ENCODE results near the gene C5orf22. TPM values are rescaled to one million over a fixed set of nuclear protein-coding genes. Genes with fewer than 3 reads are reported as not detected.
"Not testable (repeated sequence)": the region's sequence is repeated elsewhere in the genome, so short reads cannot be mapped to it uniquely, and the experiment has no call there.

C5orf22 gene
- total RNA-seq, 2 experiments from 2014 or later: 20.5 to 33.5 TPM

- Histone ChIP-seq H4K20me1 (ENCODE audit: insufficient read depth, low read length) (no peaks in the 10 kb centered on the region), H3K9me2 (ENCODE audit: insufficient read depth, low read length) (no peaks in the 10 kb centered on the region), H2AFZ (ENCODE audit: low read length) (no peak overlapping the region), H3K9me3 (ENCODE audit: low read length) (no peaks in the 10 kb centered on the region), H3K27ac (ENCODE audit: low read depth, low read length, poor library complexity, severe bottlenecking) (no peak overlapping the region), H3K36me3 (ENCODE audit: insufficient read depth, low read length) (peaks cover 77% of the 10 kb centered on the region), H3K4me3 (ENCODE audit: low read depth, low read length, poor library complexity, severe bottlenecking) (no peak overlapping the region), H3K4me1 (ENCODE audit: insufficient read depth, low read length, poor library complexity, severe bottlenecking) (peaks cover 20% of the 10 kb centered on the region), H3K4me2 (ENCODE audit: low read length) (no peak overlapping the region), H3K79me2 (ENCODE audit: insufficient read depth, low read depth, low read length) (peaks cover 34% of the 10 kb centered on the region; the same call in 1 of the 2 replicates)
- ChIA-PET CTCF (ENCODE audit: unreplicated experiment) (no interaction called here), POLR2A (interaction anchor here (0.5 to 0.6 kb wide), 2 partner anchors 156 to 733 kb away, joined by 3 to 5 read pairs; no protein-coding TSS in a partner anchor)
- no TSS peak for BruUV-seq (replicated peaks)
- intact Hi-C loops (cut with micrococcal nuclease; ENCODE audit: unreplicated experiment): loop anchor here (10.0 kb wide), 1 partner anchor 1907 kb away; the partner anchor contains the start of gene TARS1
- no peak for DNase-seq (ENCODE audit: low spot score)
- no peak for TF ChIP-seq EZH2phosphoT487 (IDR thresholded peaks at IDR 0.05; ENCODE audit: borderline replicate concordance, low read depth, low read length)
- TF ChIP-seq CTCF (conservative IDR thresholded peaks at IDR 0.05; ENCODE audit: low read length): no peak
Observed at GRCh38 chr5:31537349-31537748, 5.2 kb downstream of the C5orf22 start.

- no peak for DNase-seq (ENCODE audit: low spot score)
- POLR2A ChIA-PET: interaction anchor here (0.5 to 0.6 kb wide), 2 partner anchors 155 to 732 kb away, joined by 3 to 5 read pairs; no protein-coding TSS in a partner anchor
- Histone ChIP-seq H3K79me2 (ENCODE audit: insufficient read depth, low read depth, low read length) (peaks cover 30% of the 10 kb centered on the region; the same call in 1 of the 2 replicates), H3K4me2 (ENCODE audit: low read length) (no peak overlapping the region), H3K27ac (ENCODE audit: low read depth, low read length, poor library complexity, severe bottlenecking) (no peak overlapping the region), H2AFZ (ENCODE audit: low read length) (no peak overlapping the region), H4K20me1 (ENCODE audit: insufficient read depth, low read length) (no peaks in the 10 kb centered on the region), H3K4me3 (ENCODE audit: low read depth, low read length, poor library complexity, severe bottlenecking) (no peak overlapping the region), H3K4me1 (ENCODE audit: insufficient read depth, low read length, poor library complexity, severe bottlenecking) (peaks cover 20% of the 10 kb centered on the region), H3K9me2 (ENCODE audit: insufficient read depth, low read length) (no peaks in the 10 kb centered on the region), H3K9me3 (ENCODE audit: low read length) (no peaks in the 10 kb centered on the region), H3K36me3 (ENCODE audit: insufficient read depth, low read length) (peaks cover 82% of the 10 kb centered on the region)
- intact Hi-C loops (cut with micrococcal nuclease; ENCODE audit: unreplicated experiment): loop anchor here (10.0 kb wide), 1 partner anchor 1907 kb away; the partner anchor contains the start of gene TARS1
- no peak for TF ChIP-seq EZH2phosphoT487 (IDR thresholded peaks at IDR 0.05; ENCODE audit: borderline replicate concordance, low read depth, low read length)
- no peak for TF ChIP-seq CTCF (conservative IDR thresholded peaks at IDR 0.05; ENCODE audit: low read length)
- CTCF ChIA-PET (ENCODE audit: unreplicated experiment): no interaction called here
- BruUV-seq (replicated peaks): no TSS peak
Observed at GRCh38 chr5:31537851-31538250, 5.8 kb downstream of the C5orf22 start.

GRCh38 chr5:31549114-31549513 is 17.0 kb downstream of the C5orf22 start:
- H3K36me3 ChIP-seq (ENCODE audit: insufficient read depth, low read length): peaks cover 83% of the 10 kb centered on the region
- H3K79me2 ChIP-seq (ENCODE audit: insufficient read depth, low read depth, low read length): not testable (repeated sequence)

More at GRCh38 chr5:31549114-31549513, 17.0 kb downstream of the C5orf22 start:
- intact Hi-C loops (cut with micrococcal nuclease; ENCODE audit: unreplicated experiment); DNase-seq (ENCODE audit: low spot score); H3K4me1 ChIP-seq (ENCODE audit: insufficient read depth, low read length, poor library complexity, severe bottlenecking); H3K4me2 ChIP-seq (ENCODE audit: low read length); H3K9me3 ChIP-seq (ENCODE audit: low read length); H3K4me3 ChIP-seq (ENCODE audit: low read depth, low read length, poor library complexity, severe bottlenecking); H3K9me2 ChIP-seq (ENCODE audit: insufficient read depth, low read length); CTCF ChIA-PET (ENCODE audit: unreplicated experiment); H4K20me1 ChIP-seq (ENCODE audit: insufficient read depth, low read length); BruUV-seq (replicated peaks); H2AFZ ChIP-seq (ENCODE audit: low read length); H3K27ac ChIP-seq (ENCODE audit: low read depth, low read length, poor library complexity, severe bottlenecking): not testable (repeated sequence)
- POLR2A ChIA-PET: interaction anchor here (0.6 kb wide), 1 partner anchor 145 kb away, joined by 4 read pairs; no protein-coding TSS in a partner anchor

Measured in OCI-LY7 (cell line).